Activated naive CD8-positive, alpha-beta T cell treated with anti-CD3 and anti-CD28 coated beads, Interleukin-2, amount 50 U/mL, for 24 hours (primary cell): ENCODE measurements around the gene RNF208.
A peak's percentile ranks its signal among the peaks of the same experiment; 100 is the strongest.
"Not testable (repeated sequence)": the region's sequence is repeated elsewhere in the genome, so short reads cannot be mapped to it uniquely, and the experiment has no call there.

Experiments
- ATAC-seq: fragments of 150-1000 bp; cut with Tn5 transposase; one replicate; pipeline ENCODE4 v1.10.0; 2021
- DNase-seq: peaks from one replicate; pipeline ENCODE4 v3.0.0; 2021
- H3K27ac Mint-ChIP-seq: one replicate; pipeline ENCODE4 v1.8.0; 2021; ENCODE audit warnings: mild to moderate bottlenecking, mixed read lengths
- H3K27me3 Mint-ChIP-seq: one replicate; pipeline ENCODE4 v1.8.0; 2021; ENCODE audit warnings: mixed read lengths
- H3K36me3 Mint-ChIP-seq: one replicate; pipeline ENCODE4 v1.8.0; 2021; ENCODE audit warnings: low read depth, mixed read lengths
- H3K4me1 Mint-ChIP-seq: one replicate; pipeline ENCODE4 v1.8.0; 2021; ENCODE audit warnings: mixed read lengths
- H3K4me3 Mint-ChIP-seq: one replicate; pipeline ENCODE4 v1.8.0; 2021; ENCODE audit warnings: mild to moderate bottlenecking, moderate library complexity, mixed read lengths
- H3K9me3 Mint-ChIP-seq: one replicate; pipeline ENCODE4 v1.8.0; 2021; ENCODE audit warnings: mixed read lengths

RNF208 gene

GRCh38 chr9:137262173-137262908 lies 40.3 kb upstream of the RNF208 start:
- not testable (repeated sequence) for H3K27me3 Mint-ChIP-seq, H3K36me3 Mint-ChIP-seq, H3K9me3 Mint-ChIP-seq, DNase-seq, ATAC-seq, H3K4me1 Mint-ChIP-seq, H3K4me3 Mint-ChIP-seq, H3K27ac Mint-ChIP-seq

GRCh38 chr9:137256856-137257255 lies 34.8 kb upstream of the RNF208 start:
- peaks cover 12% of the 10 kb centered on the region for H3K36me3 Mint-ChIP-seq
- peaks cover 2% of the 10 kb centered on the region for H3K27me3 Mint-ChIP-seq
- H3K9me3 Mint-ChIP-seq = no peaks in the 10 kb centered on the region
- no peak overlapping the region for H3K27ac Mint-ChIP-seq
- DNase-seq (no peak), ATAC-seq (no peak)
- peaks cover 13% of the 10 kb centered on the region for H3K4me1 Mint-ChIP-seq
- H3K4me3 Mint-ChIP-seq = peak overlapping the region; percentile 83

- Mint-ChIP-seq H3K9me3 (no peaks in the 10 kb centered on the region), H3K27ac (no peak overlapping the region), H3K27me3 (peaks cover 2% of the 10 kb centered on the region), H3K4me3 (peak overlapping the region; percentile 83), H3K4me1 (peaks cover 13% of the 10 kb centered on the region), H3K36me3 (peaks cover 10% of the 10 kb centered on the region)
- ATAC-seq (no peak), DNase-seq (no peak)
These were observed 34.3 kb upstream of the RNF208 start for GRCh38 chr9:137256362-137256761.

- Mint-ChIP-seq H3K9me3 (no peaks in the 10 kb centered on the region), H3K27ac (peak overlapping the region; percentile 52), H3K4me1 (peaks cover 13% of the 10 kb centered on the region), H3K4me3 (peak overlapping the region; percentile 83), H3K36me3 (peaks cover 10% of the 10 kb centered on the region), H3K27me3 (peaks cover 2% of the 10 kb centered on the region)
- DNase-seq = no peak
- ATAC-seq = no peak
These were observed 33.5 kb upstream of the RNF208 start for GRCh38 chr9:137255448-137256114.

- peak within 1 kb of the TSS; percentile 81 for H3K27ac Mint-ChIP-seq
- peaks cover 13% of the 10 kb centered on the region for H3K4me1 Mint-ChIP-seq
- H3K27me3 Mint-ChIP-seq = peaks cover 2% of the 10 kb centered on the region
- peak within 1 kb of the TSS; percentile 83 for H3K4me3 Mint-ChIP-seq
- peaks cover 10% of the 10 kb centered on the region for H3K36me3 Mint-ChIP-seq
- DNase-seq = peak; percentile 99
- ATAC-seq = peak; percentile 86
- H3K9me3 Mint-ChIP-seq = no peaks in the 10 kb centered on the region
These were observed 32.8 kb upstream of the RNF208 start, which contains the start of gene NELFB for GRCh38 chr9:137254624-137255447. NELFB (plus strand) TSS chr9:137255327.

GRCh38 chr9:137253717-137254623 lies 31.9 kb upstream of the RNF208 start:
- ATAC-seq (no peak), DNase-seq (no peak)
- H3K9me3 Mint-ChIP-seq = no peaks in the 10 kb centered on the region
- peaks cover 13% of the 10 kb centered on the region for H3K4me1 Mint-ChIP-seq
- H3K27ac Mint-ChIP-seq = peak overlapping the region; percentile 81
- peaks cover 2% of the 10 kb centered on the region for H3K27me3 Mint-ChIP-seq
- H3K4me3 Mint-ChIP-seq = peak overlapping the region; percentile 83
- H3K36me3 Mint-ChIP-seq = peaks cover 9% of the 10 kb centered on the region

GRCh38 chr9:137252555-137253506 lies 30.8 kb upstream of the RNF208 start:
- Mint-ChIP-seq H3K36me3 (peaks cover 7% of the 10 kb centered on the region), H3K9me3 (no peaks in the 10 kb centered on the region), H3K27ac (no peak overlapping the region), H3K27me3 (peaks cover 2% of the 10 kb centered on the region), H3K4me1 (peaks cover 13% of the 10 kb centered on the region), H3K4me3 (no peak overlapping the region)
- ATAC-seq = no peak
- DNase-seq = no peak

GRCh38 chr9:137251490-137252268 lies 29.6 kb upstream of the RNF208 start:
- Mint-ChIP-seq H3K27ac (no peak overlapping the region), H3K4me1 (peaks cover 11% of the 10 kb centered on the region), H3K36me3 (peaks cover 3% of the 10 kb centered on the region), H3K27me3 (peaks cover 2% of the 10 kb centered on the region), H3K9me3 (no peaks in the 10 kb centered on the region), H3K4me3 (no peak overlapping the region)
- DNase-seq (no peak), ATAC-seq (no peak)

GRCh38 chr9:137251194-137251461 lies 29.1 kb upstream of the RNF208 start, which contains the start of gene STPG3:
STPG3 (plus strand) TSS chr9:137251286; CDS start chr9:137251287, 1 bp downstream.
- Mint-ChIP-seq H3K27me3 (peaks cover 2% of the 10 kb centered on the region), H3K4me1 (peaks cover 6% of the 10 kb centered on the region), H3K4me3 (no peak within 1 kb of the TSS), H3K27ac (no peak within 1 kb of the TSS), H3K36me3 (no peaks in the 10 kb centered on the region), H3K9me3 (no peaks in the 10 kb centered on the region)
- ATAC-seq (no peak), DNase-seq (no peak)

GRCh38 chr9:137250329-137251193 lies 28.5 kb upstream of the RNF208 start:
- Mint-ChIP-seq H3K27me3 (peaks cover 2% of the 10 kb centered on the region), H3K4me3 (no peak overlapping the region), H3K36me3 (no peaks in the 10 kb centered on the region), H3K27ac (no peak overlapping the region), H3K4me1 (peaks cover 4% of the 10 kb centered on the region), H3K9me3 (no peaks in the 10 kb centered on the region)
- no peak for DNase-seq
- ATAC-seq = no peak

- Mint-ChIP-seq H3K27me3 (no peaks in the 10 kb centered on the region), H3K36me3 (peaks cover 10% of the 10 kb centered on the region), H3K4me1 (peaks cover 4% of the 10 kb centered on the region), H3K4me3 (no peak overlapping the region), H3K9me3 (no peaks in the 10 kb centered on the region), H3K27ac (no peak overlapping the region)
- DNase-seq (no peak), ATAC-seq (no peak)
These were observed 25.8 kb upstream of the RNF208 start for GRCh38 chr9:137247916-137248175.
